Uterus (tissue), 2 donors: ENCODE results near the gene SGMS1.

Experiments
- CTCF ChIP-seq, 4 experiments: fragments of 200-600 bp in 2 of 4; fragments of 450-650 bp in 2 of 4; sonication (generic) in 2 of 4; IDR thresholded peaks; one replicate each; pipeline ENCODE4 v1.5.1; 2016 to 2019; ENCODE audit warnings: antibody characterized with exemption in 4 of 4, mild to moderate bottlenecking in 2 of 4, moderate library complexity in 1 of 4
- POLR2A ChIP-seq, 2 donors: fragments of 450-650 bp; IDR thresholded peaks; one replicate each; pipeline ENCODE4 v1.6.1; 2016; ENCODE audit warnings: antibody characterized with exemption in 2 of 2, mild to moderate bottlenecking in 1 of 2, moderate library complexity in 1 of 2

GRCh38 chr10:50498465-50498864 is 125.3 kb downstream of the SGMS1 start:
- TF ChIP-seq POLR2A (IDR thresholded peaks at IDR 0.05): no peak
- no peak for TF ChIP-seq CTCF (IDR thresholded peaks at IDR 0.05)
